MM.1S (cell line): Measurements from ENCODE around the gene PCSK4.

Experiments used
- CTCF ChIP-seq: fragments of 300-600 bp; sonication (generic); IDR thresholded peaks from 2 replicates; pipeline ENCODE4 v1.5.1; 2016; ENCODE audit warnings: antibody characterized with exemption, low read length, mixed read lengths
- EZH2 ChIP-seq: fragments of 300-600 bp; sonication (generic); optimal IDR thresholded peaks from 2 replicates; pipeline ENCODE3; 2017; ENCODE audit warnings: low read depth, mild to moderate bottlenecking, antibody characterized with exemption, low read length, mixed read lengths
- EZH2phosphoT487 ChIP-seq: fragments of 300-600 bp; sonication (generic); IDR thresholded peaks from 2 replicates; pipeline ENCODE4 v1.6.1; 2018; ENCODE audit warnings: antibody characterized with exemption, low read length

GRCh38 chr19:1472231-1473084 lies 17.7 kb downstream of the PCSK4 start:
- TF ChIP-seq EZH2: no peak
- no peak for TF ChIP-seq CTCF
- TF ChIP-seq EZH2phosphoT487: no peak
